Liver (tissue), 9 donors: ENCODE measurements around the gene PPFIA4. TPM values are rescaled to one million over a fixed set of nuclear protein-coding genes. Genes with fewer than 3 reads are reported as not detected.

Experiments used
- DNase-seq: peaks from one replicate; pipeline ENCODE4 v3.0.0-alpha.2; 2017; ENCODE audit warnings: low spot score
- H3K27ac ChIP-seq, 2 donors: one replicate each; pipeline ENCODE4 v1.7.0; 2013; ENCODE audit warnings: inconsistent platforms in 2 of 2, low read length in 2 of 2, control low read depth in 1 of 2, low read depth in 1 of 2, mild to moderate bottlenecking in 1 of 2
- H3K27me3 ChIP-seq, 4 donors: one replicate each; pipeline versions ENCODE4 v1.6.1 to v1.7.0; 2013; ENCODE audit warnings: low read length in 3 of 4, inconsistent platforms in 1 of 4, mild to moderate bottlenecking in 1 of 4, moderate library complexity in 1 of 4; ENCODE audit not compliant: control insufficient read depth in 4 of 4, insufficient read depth in 4 of 4
- H3K36me3 ChIP-seq, 4 donors: one replicate each; pipeline versions ENCODE4 v1.6.1 to v1.7.0; 2013; ENCODE audit warnings: low read length in 3 of 4, mild to moderate bottlenecking in 3 of 4, low read depth in 1 of 4, moderate library complexity in 1 of 4; ENCODE audit not compliant: control insufficient read depth in 4 of 4, insufficient read depth in 3 of 4
- H3K4me1 ChIP-seq, 4 donors: one replicate each; pipeline versions ENCODE4 v1.6.1 to v1.7.0; 2013; ENCODE audit warnings: low read length in 3 of 4, mild to moderate bottlenecking in 3 of 4, moderate library complexity in 1 of 4; ENCODE audit not compliant: control insufficient read depth in 4 of 4, insufficient read depth in 4 of 4
- H3K4me3 ChIP-seq, 3 donors: one replicate each; pipeline versions ENCODE4 v1.6.1 to v1.7.0; 2013; ENCODE audit warnings: low read length in 3 of 3, control low read depth in 1 of 3, low read depth in 1 of 3, mild to moderate bottlenecking in 1 of 3
- H3K9ac ChIP-seq, 2 donors: one replicate each; pipeline ENCODE4 v1.7.0; 2013; ENCODE audit warnings: low read length in 2 of 2, mild to moderate bottlenecking in 2 of 2, moderate library complexity in 2 of 2, control low read depth in 1 of 2, low read depth in 1 of 2
- H3K9me3 ChIP-seq, 4 donors: one replicate each; pipeline versions ENCODE4 v1.6.1 to v1.7.0; 2013; ENCODE audit warnings: low read length in 3 of 4; ENCODE audit not compliant: control insufficient read depth in 4 of 4
- ATF3 ChIP-seq: IDR thresholded peaks from 2 replicates; pipeline ENCODE4 v1.6.1; 2016; ENCODE audit warnings: antibody characterized with exemption
- CTCF ChIP-seq: fragments of 150-350 bp; IDR thresholded peaks from 2 replicates; pipeline ENCODE4 v1.5.1; 2017; ENCODE audit warnings: improper control_type of control experiment, low read depth, low read length; ENCODE audit not compliant: missing input control
- EGR1 ChIP-seq, 2 donors: IDR thresholded peaks; 2 replicates each; pipeline ENCODE4 v1.6.1; 2016 to 2018; ENCODE audit warnings: antibody characterized with exemption in 2 of 2, low read depth in 2 of 2
- FOXA1 ChIP-seq: IDR thresholded peaks from 2 replicates; pipeline ENCODE4 v1.6.1; 2016; ENCODE audit warnings: antibody characterized with exemption
- GABPA ChIP-seq, 2 donors: IDR thresholded peaks in 1 of 2; conservative IDR thresholded peaks in 1 of 2; 2 replicates each; pipeline ENCODE4 v1.6.1; 2016; ENCODE audit warnings: antibody characterized with exemption in 2 of 2, mild to moderate bottlenecking in 1 of 2, moderate library complexity in 1 of 2
- HNF4G ChIP-seq: IDR thresholded peaks from 2 replicates; pipeline ENCODE4 v1.6.1; 2016; ENCODE audit warnings: antibody characterized with exemption
- MAX ChIP-seq: IDR thresholded peaks from 2 replicates; pipeline ENCODE4 v1.6.1; 2016; ENCODE audit warnings: antibody characterized with exemption
- NR2F2 ChIP-seq: IDR thresholded peaks from 2 replicates; pipeline ENCODE4 v1.6.1; 2016; ENCODE audit warnings: antibody characterized with exemption
- RAD21 ChIP-seq, 2 donors: IDR thresholded peaks; 2 replicates each; pipeline ENCODE4 v1.6.1; 2016; ENCODE audit warnings: antibody characterized with exemption in 2 of 2, mild to moderate bottlenecking in 2 of 2
- REST ChIP-seq: IDR thresholded peaks from 2 replicates; pipeline ENCODE4 v1.6.1; 2016; ENCODE audit warnings: antibody characterized with exemption, mild to moderate bottlenecking
- RXRA ChIP-seq, 2 donors: IDR thresholded peaks; 2 replicates each; pipeline ENCODE4 v1.6.1; 2017 to 2018; ENCODE audit warnings: antibody characterized with exemption in 2 of 2, mild to moderate bottlenecking in 1 of 2
- SP1 ChIP-seq: IDR thresholded peaks from 2 replicates; pipeline ENCODE4 v1.6.1; 2018; ENCODE audit warnings: antibody characterized with exemption, mild to moderate bottlenecking
- TAF1 ChIP-seq: conservative IDR thresholded peaks from 2 replicates; pipeline ENCODE4 v1.6.1; 2016; ENCODE audit warnings: antibody characterized with exemption, mild to moderate bottlenecking
- YY1 ChIP-seq: IDR thresholded peaks from 2 replicates; pipeline ENCODE4 v1.6.1; 2016; ENCODE audit warnings: antibody characterized with exemption, mild to moderate bottlenecking
- ZBTB33 ChIP-seq: IDR thresholded peaks from 2 replicates; pipeline ENCODE4 v1.6.1; 2016; ENCODE audit warnings: antibody characterized with exemption
- WGBS: extraction: QIAGEN DNeasy Blood & Tissue Kit; methylation state at CpG from one replicate; pipeline ENCODE4 v1.1.7; 2013; 5-methylcytosine and 5-hydroxymethylcytosine counted together
- polyA plus RNA-seq, 2 donors: library from polyadenylated mRNA; stranded (reverse) in 1 of 2; unstranded in 1 of 2; fragments of 200-250 nt in 1 of 2; fragments of >200 nt in 1 of 2; fragmentation: Nextera tagmentation in 1 of 2; extraction: Ambion mirVana in 1 of 2; gene quantifications; one replicate each; pipeline versions ENCODE4 v1.2.1 to v1.2.3, GENCODE V29; 2013 to 2015
- total RNA-seq, 2 donors: library from RNA; depleted of rRNA; stranded (reverse); fragments of >200 nt; gene quantifications; one replicate each; pipeline ENCODE4 v1.2.3, GENCODE V29; 2014
- donor health status: healthy.
- donor health status: healthy.
- donor health status: healthy.
- donor health status: healthy.
- donor health status: healthy.

Gene PPFIA4
- total and polyA plus RNA-seq, 4 donors: 0.07 to 0.33 (median 0.15) TPM

GRCh38 chr1:203112475-203112874 lies 86.2 kb downstream of the PPFIA4 start:
- no peaks in the 10 kb centered on the region for H3K9me3 ChIP-seq
- WGBS: 49% methylated on average over 2 of the region's 2 CpGs
- no peak for DNase-seq
- TF ChIP-seq GABPA (IDR thresholded peaks at IDR 0.05 in 1 of 2, conservative IDR thresholded peaks at IDR 0.05 in 1 of 2) (no peak), NR2F2 (no peak), HNF4G (no peak), ZBTB33 (no peak), EGR1 (IDR thresholded peaks at IDR 0.05; ENCODE audit: low read depth in 2 of 2) (no peak), TAF1 (no peak), CTCF (no peak), MAX (no peak)
- H3K4me3 ChIP-seq: no peak overlapping the region
- H3K27ac ChIP-seq: no peak overlapping the region
- no peaks in the 10 kb centered on the region for H3K36me3 ChIP-seq
- peaks cover 0 to 4% (median 0%) of the 10 kb centered on the region in 4 donors for H3K27me3 ChIP-seq
- no peak overlapping the region for H3K9ac ChIP-seq
- no peaks in the 10 kb centered on the region for H3K4me1 ChIP-seq

- Histone ChIP-seq H3K9me3 (no peaks in the 10 kb centered on the region), H3K36me3 (no peaks in the 10 kb centered on the region), H3K27ac (no peak overlapping the region), H3K9ac (no peak overlapping the region), H3K27me3 (peaks cover 0 to 6% (median 0%) of the 10 kb centered on the region in 4 donors), H3K4me3 (no peak overlapping the region), H3K4me1 (peaks cover 0 to 5% (median 0%) of the 10 kb centered on the region in 4 donors)
- no peak for TF ChIP-seq EGR1 (IDR thresholded peaks at IDR 0.05; ENCODE audit: low read depth in 2 of 2)
- TF ChIP-seq YY1: no peak
- no peak for TF ChIP-seq GABPA (IDR thresholded peaks at IDR 0.05 in 1 of 2, conservative IDR thresholded peaks at IDR 0.05 in 1 of 2)
- no peak for TF ChIP-seq RXRA (IDR thresholded peaks at IDR 0.05)
- TF ChIP-seq RAD21 (IDR thresholded peaks at IDR 0.05): no peak
- TF ChIP-seq REST: no peak
- TF ChIP-seq SP1: no peak
- no peak for TF ChIP-seq HNF4G
- no peak for TF ChIP-seq ZBTB33
- no peak for TF ChIP-seq ATF3
- TF ChIP-seq CTCF: no peak
- TF ChIP-seq FOXA1: no peak
- WGBS: 79% methylated on average over 4 of the region's 4 CpGs
- no peak for DNase-seq
These were observed 87.0 kb downstream of the PPFIA4 start for GRCh38 chr1:203113308-203113707.
